SW 1271 (cell line): ENCODE results near the gene ECE1.
A peak's percentile ranks its signal among the peaks of the same experiment; 100 is the strongest.
"Not testable (repeated sequence)": the region's sequence is repeated elsewhere in the genome, so short reads cannot be mapped to it uniquely, and the experiment has no call there.

Experiments
- DNase-seq, 2 experiments: peaks; one replicate each; lab custom pipeline; 2025; lab: John Stamatoyannopoulos, UW

ECE1 gene

DNA sequence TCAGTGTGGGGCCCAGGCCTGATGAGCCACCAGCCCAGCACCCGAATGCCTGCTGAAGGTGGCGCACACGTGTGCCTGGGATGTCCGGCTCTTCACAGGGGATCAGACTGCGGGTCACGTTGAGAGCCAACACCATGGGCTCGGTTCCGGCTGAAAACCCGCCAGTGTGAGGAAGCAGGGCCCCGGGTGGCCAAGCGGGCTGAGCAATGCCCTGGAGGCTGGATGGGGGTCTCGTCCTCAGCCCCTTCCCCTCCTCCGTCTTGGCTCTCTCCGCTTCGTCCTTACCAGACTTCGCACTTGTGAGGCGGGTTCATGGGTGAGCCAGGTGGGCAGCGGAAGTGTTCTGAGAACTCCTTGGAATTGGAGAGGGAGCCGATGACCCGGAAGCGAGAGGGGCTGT, 70.6 kb downstream of the ECE1 start:
- no peak for DNase-seq

DNA sequence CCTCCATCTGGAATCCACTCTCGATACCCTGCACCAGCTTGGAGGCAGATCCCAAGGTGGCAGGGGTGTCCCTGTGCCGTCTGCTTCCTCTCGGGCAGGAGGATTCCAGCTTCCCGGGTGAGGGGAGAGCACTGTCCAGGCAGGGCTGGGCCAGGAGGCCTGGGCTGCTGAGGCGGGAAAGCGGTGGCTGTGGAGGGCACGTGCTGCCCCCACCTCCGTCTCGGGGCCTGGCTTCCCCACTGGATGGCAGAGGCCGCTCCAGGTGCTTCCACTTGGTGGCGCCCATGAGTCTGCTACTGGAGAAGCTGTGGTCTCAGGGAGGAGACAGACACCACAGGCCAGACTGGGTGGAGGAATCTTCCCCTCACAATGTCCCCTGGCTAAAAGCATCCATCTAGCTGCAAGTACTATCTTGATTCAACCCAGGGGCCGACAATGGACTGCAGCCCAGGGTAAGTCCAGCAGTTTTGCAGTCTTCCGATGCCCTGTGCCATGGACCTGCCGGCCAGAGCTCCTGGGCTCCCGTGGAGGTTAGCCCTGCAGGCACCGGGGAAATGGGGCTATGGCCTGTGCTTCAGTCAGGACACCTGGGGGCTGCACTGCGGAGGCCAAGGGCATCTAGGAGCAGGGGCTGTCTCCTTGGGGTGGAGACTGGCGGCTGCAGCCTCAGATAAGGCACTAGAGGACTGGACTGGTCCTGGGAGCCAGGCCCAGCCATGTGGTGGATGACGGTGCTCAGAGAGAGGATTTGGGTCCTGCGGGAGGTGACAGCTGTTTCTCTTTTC, 72.3 kb downstream of the ECE1 start:
- DNase-seq, result peak in 1 of 2 experiments; percentile 18

GRCh38 chr1:21216835-21217811, 73.1 kb downstream of the ECE1 start:
- DNase-seq, result peak in 1 of 2 experiments; percentile 24

DNA sequence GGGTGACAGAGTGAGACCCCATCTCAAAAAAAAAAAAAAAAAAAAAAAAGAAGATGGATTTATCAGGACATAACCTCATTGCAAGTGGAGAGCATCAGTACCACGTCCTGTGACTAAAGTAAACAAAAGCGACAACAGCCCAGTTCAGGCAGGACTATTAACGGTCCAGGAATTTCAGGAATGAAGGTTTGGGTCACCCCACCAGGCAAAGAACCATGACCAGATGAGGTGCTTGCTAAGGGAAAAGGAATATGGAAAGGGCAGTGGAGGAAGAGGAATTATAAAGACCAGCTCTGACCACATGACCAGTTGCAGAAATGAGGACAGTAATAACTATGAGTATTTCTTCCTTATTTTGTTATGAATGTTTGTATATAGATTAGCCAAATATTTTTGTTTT, 78.1 kb downstream of the ECE1 start:
- DNase-seq, result peak in 1 of 2 experiments; percentile 29

- not testable (repeated sequence) for DNase-seq
These were observed 82.0 kb downstream of the ECE1 start for GRCh38 chr1:21208137-21208700.

DNA sequence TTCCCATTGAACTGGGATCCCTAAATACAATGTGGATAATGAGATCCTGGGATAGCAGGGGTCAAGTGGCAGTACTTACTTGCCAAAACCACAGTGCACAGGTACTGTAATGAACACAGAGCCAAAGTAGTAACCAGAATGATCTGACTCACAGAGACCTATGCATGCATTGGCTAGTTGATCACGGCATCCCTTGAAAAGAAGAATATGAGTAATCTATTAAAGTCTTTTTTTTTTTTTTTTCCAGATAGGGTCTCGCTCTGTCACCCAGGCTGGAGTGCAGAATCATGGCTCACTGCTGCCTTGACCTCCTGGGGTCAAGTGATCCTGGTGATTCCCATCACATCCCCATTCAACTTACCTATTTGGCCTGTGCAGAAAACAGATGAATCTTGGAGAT, 84.1 kb downstream of the ECE1 start:
- DNase-seq, result no peak

- no peak for DNase-seq
These were observed 84.8 kb downstream of the ECE1 start for GRCh38 chr1:21205416-21205815.

DNA sequence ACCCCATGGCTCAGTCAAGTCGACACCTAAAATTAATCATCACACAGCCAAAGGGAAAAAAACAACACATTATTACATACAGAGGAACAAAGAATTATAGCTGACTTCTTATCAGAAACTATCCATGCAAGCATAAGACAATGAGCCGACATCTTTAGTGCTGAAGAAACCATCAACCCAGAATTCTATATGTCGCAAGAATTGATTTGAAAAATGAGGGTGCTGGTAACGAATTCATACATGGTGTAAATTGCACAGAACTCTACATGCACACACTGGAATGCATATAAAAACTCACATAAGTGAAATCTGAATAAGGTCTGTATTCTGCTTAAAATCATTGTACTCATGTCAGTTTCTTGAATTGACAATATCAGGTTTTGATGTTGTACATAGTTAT, 88.6 kb downstream of the ECE1 start:
- DNase-seq, result no peak

DNA sequence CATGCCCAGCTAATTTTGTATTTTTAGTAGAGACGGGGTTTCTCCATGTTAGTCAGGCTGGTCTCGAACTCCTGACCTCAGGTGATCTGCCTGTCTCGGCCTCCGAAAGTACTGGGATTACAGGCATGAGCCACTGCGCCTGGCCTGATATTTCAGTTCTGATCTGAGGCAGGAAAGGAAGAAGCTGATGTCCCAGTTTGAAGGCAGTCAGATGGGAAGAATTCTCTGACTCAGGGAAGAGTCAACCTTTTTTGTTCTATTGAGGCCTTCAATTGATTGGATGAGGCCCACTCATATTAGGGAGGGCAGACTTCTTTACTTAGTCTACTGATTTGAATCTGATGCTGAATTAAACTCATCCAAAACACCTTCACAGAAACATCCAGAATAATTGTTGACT, 89.0 kb downstream of the ECE1 start:
- not testable (repeated sequence) for DNase-seq

DNA sequence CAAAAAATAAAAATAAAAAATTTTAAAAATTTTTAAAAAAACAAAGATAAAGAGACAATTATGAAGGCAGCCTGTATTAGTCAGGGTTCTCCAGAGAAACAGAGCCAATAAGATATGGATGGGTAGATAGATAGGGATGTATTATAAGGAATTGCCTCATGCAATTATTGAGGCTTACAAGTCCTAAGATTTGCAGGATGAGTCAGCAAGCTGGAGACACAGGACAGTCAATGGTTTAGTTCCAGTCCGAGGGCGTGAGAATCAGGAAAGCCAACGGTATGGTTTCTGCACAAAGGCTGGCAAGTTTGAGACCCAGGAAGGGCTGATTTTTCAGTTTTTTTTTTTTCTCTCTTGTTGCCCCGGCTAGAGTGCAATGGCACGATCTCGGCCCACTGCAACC, 89.5 kb downstream of the ECE1 start:
- no peak for DNase-seq

DNA sequence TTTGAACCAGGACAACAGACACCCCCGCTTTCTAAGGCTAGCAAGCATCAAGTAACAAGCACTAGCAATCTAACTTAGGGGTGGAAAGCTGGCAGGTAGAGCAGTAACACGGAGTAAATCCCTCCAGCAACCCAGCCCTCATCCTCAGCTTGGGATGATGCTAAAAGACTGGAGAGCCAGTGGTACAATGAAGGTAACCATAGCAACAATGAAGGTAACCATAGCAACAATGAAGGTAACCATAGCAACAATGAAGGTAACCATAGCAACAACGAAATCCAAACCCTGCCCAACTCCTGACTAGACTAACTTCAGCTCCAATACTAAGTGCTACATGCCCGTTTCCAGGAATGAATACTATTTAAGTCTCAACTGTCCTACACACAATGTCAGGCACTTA, 91.3 kb downstream of the ECE1 start:
- DNase-seq, result no peak

- DNase-seq, result no peak
These were observed 97.4 kb downstream of the ECE1 start for GRCh38 chr1:21192871-21193270.

DNA sequence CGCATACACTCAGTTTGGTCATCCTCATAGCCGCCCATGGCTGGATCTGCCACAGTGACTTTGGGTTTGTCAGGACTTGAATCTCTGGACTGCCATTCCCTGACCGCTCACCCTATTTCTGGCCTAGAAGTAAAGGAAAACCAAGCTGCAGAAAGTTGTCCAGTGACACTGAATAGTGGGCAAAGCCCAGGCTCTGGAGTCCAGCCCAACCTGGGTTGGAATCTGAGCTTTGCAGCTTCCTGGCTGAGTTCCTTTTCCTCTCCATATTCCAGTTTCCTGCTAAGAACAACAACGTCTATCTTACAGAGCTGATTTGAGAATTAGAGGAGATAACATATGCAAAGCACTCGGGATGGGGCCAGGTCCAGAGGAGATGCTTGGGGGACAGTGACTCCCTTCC, 98.0 kb downstream of the ECE1 start:
- no peak for DNase-seq

GRCh38 chr1:21190771-21191170, 99.5 kb downstream of the ECE1 start:
- DNase-seq, result not testable (repeated sequence)

- no peak for DNase-seq
These were observed 100.3 kb downstream of the ECE1 start for GRCh38 chr1:21189906-21190500.

DNA sequence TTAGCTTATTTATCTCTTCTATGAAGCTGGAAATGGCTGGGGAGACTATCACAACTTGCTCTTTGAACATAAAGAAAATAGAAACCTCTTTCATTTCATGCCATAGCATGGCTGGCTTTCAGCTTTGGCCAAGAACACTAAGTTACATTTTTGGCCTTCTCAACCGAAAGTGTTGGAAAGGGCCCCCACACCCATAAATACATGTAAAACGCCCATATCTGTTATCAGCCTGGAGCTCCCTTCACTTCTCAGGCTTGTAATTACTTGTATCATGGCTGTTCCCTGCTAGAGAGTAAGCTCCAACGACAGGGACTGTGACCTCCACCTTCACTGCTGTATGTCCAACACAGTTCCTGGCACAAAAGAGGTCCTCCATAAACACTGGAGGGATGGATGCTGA, 100.8 kb downstream of the ECE1 start:
- no peak for DNase-seq

- DNase-seq, result no peak
These were observed 102.0 kb downstream of the ECE1 start for GRCh38 chr1:21188235-21188634.

DNA sequence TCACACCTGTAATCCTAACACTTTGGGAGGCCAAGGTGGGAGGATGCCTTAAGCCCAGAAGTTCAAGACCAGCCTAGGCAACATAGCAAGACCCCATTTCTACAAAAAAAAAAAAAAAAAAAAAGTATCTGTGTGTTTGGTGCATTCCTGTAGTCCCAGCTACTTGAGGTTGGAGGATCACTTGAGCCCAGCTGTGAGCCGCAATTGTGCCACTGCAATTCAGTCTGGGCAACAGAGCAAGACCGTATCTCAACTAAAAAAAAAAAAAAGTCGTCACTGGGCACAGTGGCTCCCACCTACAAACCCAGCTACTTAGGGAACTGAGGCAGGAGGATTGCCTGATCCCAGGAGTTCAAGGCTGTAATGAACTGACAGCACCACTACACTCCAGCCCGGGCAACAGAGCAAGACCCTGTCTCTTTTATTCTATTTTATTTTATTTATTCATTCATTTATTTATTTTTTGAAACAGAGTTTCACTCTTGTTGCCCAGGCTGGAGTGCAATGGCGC, 105.0 kb downstream of the ECE1 start:
- no peak for DNase-seq

GRCh38 chr1:21184276-21184675, 106.0 kb downstream of the ECE1 start:
- no peak for DNase-seq

GRCh38 chr1:21182181-21182731, 108.0 kb downstream of the ECE1 start:
- no peak for DNase-seq

DNA sequence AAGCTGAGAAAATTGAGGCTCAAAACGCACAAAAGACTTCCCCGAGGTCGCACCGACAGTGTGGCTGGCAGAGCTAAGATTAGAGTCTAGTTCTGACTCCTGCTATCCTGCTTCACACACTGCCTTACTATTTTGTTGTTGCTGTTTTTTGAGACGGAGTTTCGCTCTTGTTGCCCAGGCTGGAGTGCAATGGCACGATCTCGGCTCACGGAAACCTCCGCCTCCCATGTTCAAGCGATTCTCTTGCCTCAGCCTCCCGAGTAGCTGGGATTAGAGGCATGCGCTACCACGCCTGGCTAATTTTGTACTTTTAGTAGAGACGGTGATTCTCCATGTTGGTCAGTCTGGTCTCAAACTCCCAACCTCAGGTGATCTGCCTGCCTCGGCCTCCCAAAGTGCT, 112.0 kb downstream of the ECE1 start:
- DNase-seq, result not testable (repeated sequence)
